Skin epidermis (tissue), 12 donors: ENCODE measurements around the gene COMMD8.

Experiments
- H3K27ac ChIP-seq, 21 experiments: fragments of 200-600 bp; sonication (generic) in 11 of 21; one replicate each; pipeline ENCODE4 v1.5.0; 2020; ENCODE audit warnings: mild to moderate bottlenecking in 3 of 21, inconsistent platforms in 2 of 21, moderate library complexity in 2 of 21
- H3K4me3 ChIP-seq, 7 experiments: fragments of 200-600 bp; sonication (generic) in 2 of 7; one replicate each; pipeline ENCODE4 v1.5.0; 2020; ENCODE audit warnings: inconsistent platforms in 2 of 7, mild to moderate bottlenecking in 2 of 7, moderate library complexity in 1 of 7

The COMMD8 gene

DNA sequence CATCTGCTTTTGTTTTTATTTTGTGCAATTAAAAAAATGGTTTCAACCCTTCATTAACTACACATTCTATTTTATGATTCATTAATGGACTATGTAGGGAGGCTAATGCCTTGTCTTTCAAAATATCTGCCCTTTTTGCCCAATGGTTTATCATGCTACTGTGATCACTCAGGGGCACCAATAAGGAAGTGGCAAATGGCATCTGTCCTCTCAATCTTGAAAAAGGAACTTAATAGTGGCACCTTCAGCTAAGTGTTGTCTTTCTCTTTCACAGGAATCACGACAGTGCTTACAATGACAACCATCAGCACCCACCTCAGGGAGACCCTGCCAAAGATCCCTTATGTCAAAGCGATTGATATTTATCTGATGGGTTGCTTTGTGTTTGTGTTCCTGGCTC lies 57.1 kb downstream of the COMMD8 start:
- Histone ChIP-seq H3K4me3 (no peak overlapping the region), H3K27ac (no peak overlapping the region)
